GM13976 (cell line): ENCODE measurements around the gene ARMC5.

Source experiments
- DNase-seq: peaks from one replicate; pipeline ENCODE4 v3.0.0; 2012; ENCODE audit warnings: low spot score
- in situ Hi-C: fragments of 300-500 bp; cut with MboI; formaldehyde crosslinking; loops from one replicate; pipeline ENCODE4 v1.12.0; 2022; ENCODE audit warnings: low sequenced_read_pairs, mixed read lengths, inconsistent platforms; ENCODE audit not compliant: unreplicated experiment
- TF ChIP-seq, protein P1 (sequence below): IDR thresholded peaks from 2 replicates; pipeline ENCODE4 v1.5.1; 2012; ENCODE audit warnings: borderline replicate concordance, mild to moderate bottlenecking; ENCODE audit not compliant: insufficient read depth; ENCODE audit errors: extremely low read depth, missing control alignments, control extremely low read depth

The ARMC5 gene

DNA sequence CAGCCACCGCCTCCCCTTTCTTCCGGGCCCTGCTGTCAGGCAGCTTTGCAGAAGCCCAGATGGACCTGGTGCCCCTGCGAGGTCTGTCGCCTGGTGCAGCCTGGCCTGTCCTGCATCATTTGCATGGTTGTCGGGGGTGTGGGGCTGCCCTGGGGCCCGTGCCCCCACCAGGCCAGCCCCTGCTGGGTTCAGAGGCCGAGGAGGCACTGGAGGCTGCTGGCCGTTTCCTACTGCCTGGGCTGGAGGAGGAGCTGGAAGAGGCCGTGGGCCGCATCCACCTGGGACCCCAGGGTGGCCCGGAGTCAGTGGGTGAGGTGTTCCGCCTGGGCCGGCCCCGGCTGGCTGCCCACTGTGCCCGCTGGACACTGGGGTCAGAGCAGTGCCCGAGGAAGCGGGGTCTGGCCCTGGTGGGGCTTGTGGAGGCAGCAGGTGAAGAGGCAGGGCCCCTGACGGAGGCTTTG is 7.1 kb downstream of the ARMC5 start:
- TF ChIP-seq, protein P1, sequence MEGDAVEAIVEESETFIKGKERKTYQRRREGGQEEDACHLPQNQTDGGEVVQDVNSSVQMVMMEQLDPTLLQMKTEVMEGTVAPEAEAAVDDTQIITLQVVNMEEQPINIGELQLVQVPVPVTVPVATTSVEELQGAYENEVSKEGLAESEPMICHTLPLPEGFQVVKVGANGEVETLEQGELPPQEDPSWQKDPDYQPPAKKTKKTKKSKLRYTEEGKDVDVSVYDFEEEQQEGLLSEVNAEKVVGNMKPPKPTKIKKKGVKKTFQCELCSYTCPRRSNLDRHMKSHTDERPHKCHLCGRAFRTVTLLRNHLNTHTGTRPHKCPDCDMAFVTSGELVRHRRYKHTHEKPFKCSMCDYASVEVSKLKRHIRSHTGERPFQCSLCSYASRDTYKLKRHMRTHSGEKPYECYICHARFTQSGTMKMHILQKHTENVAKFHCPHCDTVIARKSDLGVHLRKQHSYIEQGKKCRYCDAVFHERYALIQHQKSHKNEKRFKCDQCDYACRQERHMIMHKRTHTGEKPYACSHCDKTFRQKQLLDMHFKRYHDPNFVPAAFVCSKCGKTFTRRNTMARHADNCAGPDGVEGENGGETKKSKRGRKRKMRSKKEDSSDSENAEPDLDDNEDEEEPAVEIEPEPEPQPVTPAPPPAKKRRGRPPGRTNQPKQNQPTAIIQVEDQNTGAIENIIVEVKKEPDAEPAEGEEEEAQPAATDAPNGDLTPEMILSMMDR, result no peak
- in situ Hi-C loops, result no loop called here
- DNase-seq, result no peak

GRCh38 chr16:31467151-31467773 is 8.0 kb downstream of the ARMC5 start:
- TF ChIP-seq, protein P1, result no peak
- in situ Hi-C loops, result no loop called here

DNA sequence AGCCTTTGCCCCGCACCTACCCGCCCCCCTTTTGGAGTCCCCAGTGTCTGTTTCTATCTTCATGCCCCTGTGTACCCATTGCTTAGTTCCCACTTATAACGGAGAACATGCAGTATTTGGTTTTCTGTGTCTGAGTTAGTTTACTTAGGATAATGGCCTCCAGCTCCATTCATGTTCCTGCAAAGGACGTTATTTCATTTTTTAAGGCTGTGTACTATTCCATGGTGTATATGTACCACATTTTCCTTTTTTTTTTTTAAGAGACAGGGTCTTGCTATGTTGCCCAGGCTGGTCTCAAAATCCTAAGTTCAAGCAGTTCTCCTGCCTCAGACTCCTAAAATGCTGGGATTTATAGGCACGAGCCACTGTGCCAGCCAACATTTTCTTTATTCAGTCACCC is 8.6 kb downstream of the ARMC5 start:
- in situ Hi-C loops, result no loop called here
- TF ChIP-seq, protein P1, result no peak
- no peak for DNase-seq

More at GRCh38 chr16:31467151-31467773, 8.0 kb downstream of the ARMC5 start:
- DNase-seq, result no peak

DNA sequence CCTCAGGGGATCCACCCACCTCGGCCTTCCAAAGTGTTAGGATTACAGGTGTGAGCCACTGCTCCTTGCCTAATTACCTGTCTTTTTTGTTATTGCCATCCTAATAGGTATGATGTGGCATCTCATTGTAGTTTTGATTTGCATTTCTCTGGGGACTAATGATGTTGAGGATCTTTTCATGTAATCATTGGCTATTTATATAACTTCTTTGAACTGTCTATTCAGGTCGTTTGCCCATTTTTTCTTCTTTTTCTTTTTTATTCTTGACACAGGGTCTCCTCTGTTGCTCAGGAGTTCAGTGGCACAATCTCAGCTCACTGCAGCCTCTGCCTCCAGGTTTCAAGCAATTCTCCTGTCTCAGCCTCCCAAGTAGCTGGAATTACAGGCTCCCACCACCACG is 11.3 kb downstream of the ARMC5 start:
- TF ChIP-seq, protein P1, result no peak
- in situ Hi-C loops, result no loop called here
- DNase-seq, result no peak

DNA sequence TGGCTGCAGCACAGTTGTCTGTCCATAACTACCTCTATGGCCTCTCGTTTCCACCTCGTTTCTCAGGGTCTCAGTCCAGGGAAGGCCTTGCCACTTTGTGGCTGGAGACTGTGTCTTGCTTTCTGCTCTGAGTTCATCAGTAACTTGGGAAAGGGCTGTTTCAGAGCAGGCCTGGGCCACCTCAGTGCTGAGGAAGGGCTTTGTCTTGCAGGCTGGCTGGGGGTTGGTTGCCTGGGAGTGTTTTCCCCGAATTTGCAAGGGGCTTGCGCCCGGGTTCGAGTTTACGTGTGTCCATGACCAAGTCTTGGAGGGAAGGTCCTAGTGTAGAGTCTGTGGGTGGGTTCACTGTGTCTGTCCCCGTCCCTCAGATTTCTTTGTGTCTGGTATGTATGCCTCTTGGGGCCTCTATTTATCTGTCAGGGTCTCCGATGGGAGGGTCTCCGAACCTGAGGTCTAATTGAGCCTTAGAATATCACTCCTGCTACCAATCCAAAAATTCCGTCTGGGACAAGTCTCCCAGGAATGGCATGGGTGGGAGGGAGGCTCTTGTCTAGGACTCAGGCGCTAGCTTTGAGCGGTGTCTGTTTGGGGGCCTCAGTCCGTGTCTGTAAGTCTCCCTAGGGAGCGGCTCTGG is 12.1 kb downstream of the ARMC5 start:
- DNase-seq, result no peak
- in situ Hi-C loops, result no loop called here
- TF ChIP-seq, protein P1, result no peak

- in situ Hi-C loops, result no loop called here
- TF ChIP-seq, protein P1, result no peak
- DNase-seq, result no peak
These were observed 12.8 kb downstream of the ARMC5 start, which contains the start of gene TGFB1I1 for GRCh38 chr16:31471875-31472708. TGFB1I1 (plus strand) TSS chr16:31472152; CDS start chr16:31472189, 37 bp downstream.
